Progenitor cell of endocrine pancreas (in vitro differentiated cells): ENCODE measurements around the gene SLC6A8. TPM values are rescaled to one million over a fixed set of nuclear protein-coding genes. Genes with fewer than 3 reads are reported as not detected.

Experiments
- total RNA-seq: library from RNA; stranded (reverse); gene quantifications from 2 replicates; pipeline ENCODE4 v1.2.1, GENCODE V29; 2021

SLC6A8 gene
- total RNA-seq, 1 donor from 2014 or later = 52.2 TPM

Other genes starting within 250 kb of the SLC6A8 start
- gene TREX2, start 241.9 kb upstream of the SLC6A8 start, total RNA-seq = 0.24 and 0.41 TPM in 2 replicates
- gene HAUS7, start 217.3 kb upstream of the SLC6A8 start, total RNA-seq = 22.3 and 22.9 TPM in 2 replicates
- 0.98 and 1.1 TPM in 2 replicates for gene BGN, start 192.9 kb upstream of the SLC6A8 start, total RNA-seq
- gene ATP2B3, start 170.3 kb upstream of the SLC6A8 start, total RNA-seq = 0.11 and 0.60 TPM in 2 replicates
- gene CCNQ, start 88.8 kb upstream of the SLC6A8 start, total RNA-seq = 19.1 and 19.2 TPM in 2 replicates
- 35.7 and 36.5 TPM in 2 replicates for gene DUSP9, start 40.7 kb upstream of the SLC6A8 start, total RNA-seq
- 5.4 and 6.1 TPM in 2 replicates for gene PNCK, start 14.1 kb upstream of the SLC6A8 start, total RNA-seq
- 142 and 149 TPM in 2 replicates for gene BCAP31, start 36.5 kb downstream of the SLC6A8 start, total RNA-seq
- 15.2 and 15.3 TPM in 2 replicates for gene ABCD1, start 36.9 kb downstream of the SLC6A8 start, total RNA-seq
- gene PLXNB3, start 76.3 kb downstream of the SLC6A8 start, total RNA-seq = 0.98 and 1.1 TPM in 2 replicates
- not detected in 2 replicates for gene SRPK3, start 93.1 kb downstream of the SLC6A8 start, total RNA-seq
- gene IDH3G, start 106.4 kb downstream of the SLC6A8 start, total RNA-seq = 41.5 and 49.5 TPM in 2 replicates
- 243 and 248 TPM in 2 replicates for gene SSR4, start 106.7 kb downstream of the SLC6A8 start, total RNA-seq
- 4.5 and 4.8 TPM in 2 replicates for gene PDZD4, start 142.6 kb downstream of the SLC6A8 start, total RNA-seq
- 1.4 and 2.4 TPM in 2 replicates for gene L1CAM, start 198.2 kb downstream of the SLC6A8 start, total RNA-seq
- gene AVPR2, start 216.7 kb downstream of the SLC6A8 start, total RNA-seq = not detected in 2 replicates
- 16.4 and 16.7 TPM in 2 replicates for gene ARHGAP4, start 238.3 kb downstream of the SLC6A8 start, total RNA-seq
- 85.3 and 86.3 TPM in 2 replicates for gene NAA10, start 247.1 kb downstream of the SLC6A8 start, total RNA-seq